GM21786 (cell line): ENCODE data around the gene PLCXD3.
"Not testable (repeated sequence)": the region's sequence is repeated elsewhere in the genome, so short reads cannot be mapped to it uniquely, and the experiment has no call there.

Experiments used
- ATAC-seq: cut with Tn5 transposase; IDR thresholded peaks from one replicate; pipeline ENCODE4 v1.9.1; 2021; ENCODE audit not compliant: unreplicated experiment

Gene PLCXD3

GRCh38 chr5:41356786-41357185 lies 153.6 kb downstream of the PLCXD3 start:
- ATAC-seq: no peak

GRCh38 chr5:41349846-41350245 lies 160.6 kb downstream of the PLCXD3 start:
- ATAC-seq: no peak

- ATAC-seq: no peak
Observed at GRCh38 chr5:41347569-41347968, 162.8 kb downstream of the PLCXD3 start.

- ATAC-seq: no peak
Observed at GRCh38 chr5:41346609-41347008, 163.8 kb downstream of the PLCXD3 start.

- no peak for ATAC-seq
Observed at GRCh38 chr5:41345295-41345694, 165.1 kb downstream of the PLCXD3 start.

GRCh38 chr5:41339339-41339738 lies 171.1 kb downstream of the PLCXD3 start:
- no peak for ATAC-seq

GRCh38 chr5:41338136-41338675 lies 172.2 kb downstream of the PLCXD3 start:
- no peak for ATAC-seq

- no peak for ATAC-seq
Observed at GRCh38 chr5:41337724-41338123, 172.7 kb downstream of the PLCXD3 start.

- no peak for ATAC-seq
Observed at GRCh38 chr5:41337216-41337615, 173.2 kb downstream of the PLCXD3 start.

GRCh38 chr5:41336471-41336870 lies 173.9 kb downstream of the PLCXD3 start:
- no peak for ATAC-seq

- no peak for ATAC-seq
Observed at GRCh38 chr5:41335596-41336181, 174.7 kb downstream of the PLCXD3 start.

- peak; percentile 86 for ATAC-seq
Observed at GRCh38 chr5:41334758-41335157, 175.6 kb downstream of the PLCXD3 start.

GRCh38 chr5:41334221-41334620 lies 176.2 kb downstream of the PLCXD3 start:
- no peak for ATAC-seq

GRCh38 chr5:41325074-41325473 lies 185.3 kb downstream of the PLCXD3 start:
- ATAC-seq: no peak

- not testable (repeated sequence) for ATAC-seq
Observed at GRCh38 chr5:41322826-41323225, 187.6 kb downstream of the PLCXD3 start.

GRCh38 chr5:41312478-41313060 lies 197.8 kb downstream of the PLCXD3 start:
- no peak for ATAC-seq

GRCh38 chr5:41312066-41312465 lies 198.3 kb downstream of the PLCXD3 start:
- ATAC-seq: no peak

- no peak for ATAC-seq
Observed at GRCh38 chr5:41309275-41309674, 201.1 kb downstream of the PLCXD3 start.

GRCh38 chr5:41306005-41306404 lies 204.4 kb downstream of the PLCXD3 start:
- ATAC-seq: no peak

GRCh38 chr5:41305056-41305455 lies 205.3 kb downstream of the PLCXD3 start:
- no peak for ATAC-seq

- ATAC-seq: no peak
Observed at GRCh38 chr5:41296066-41296465, 214.3 kb downstream of the PLCXD3 start.

GRCh38 chr5:41291323-41291722 lies 219.1 kb downstream of the PLCXD3 start:
- no peak for ATAC-seq

- ATAC-seq: no peak
Observed at GRCh38 chr5:41290810-41291209, 219.6 kb downstream of the PLCXD3 start.
